DOHH2 (cell line): ENCODE data around the gene COP1.

ENCODE experiments used
- CTCF ChIP-seq: fragments of 200-600 bp; sonication (generic); IDR thresholded peaks from one replicate; pipeline ENCODE4 v1.5.1; 2014; ENCODE audit warnings: antibody characterized with exemption, mild to moderate bottlenecking, low read depth, low read length; ENCODE audit not compliant: poor library complexity, severe bottlenecking
- EZH2phosphoT487 ChIP-seq: fragments of 200-600 bp; sonication (generic); IDR thresholded peaks from 2 replicates; pipeline ENCODE4 v1.6.1; 2017; ENCODE audit warnings: borderline replicate concordance, mild to moderate bottlenecking, antibody characterized with exemption, low read length, moderate library complexity, mixed read lengths

DNA sequence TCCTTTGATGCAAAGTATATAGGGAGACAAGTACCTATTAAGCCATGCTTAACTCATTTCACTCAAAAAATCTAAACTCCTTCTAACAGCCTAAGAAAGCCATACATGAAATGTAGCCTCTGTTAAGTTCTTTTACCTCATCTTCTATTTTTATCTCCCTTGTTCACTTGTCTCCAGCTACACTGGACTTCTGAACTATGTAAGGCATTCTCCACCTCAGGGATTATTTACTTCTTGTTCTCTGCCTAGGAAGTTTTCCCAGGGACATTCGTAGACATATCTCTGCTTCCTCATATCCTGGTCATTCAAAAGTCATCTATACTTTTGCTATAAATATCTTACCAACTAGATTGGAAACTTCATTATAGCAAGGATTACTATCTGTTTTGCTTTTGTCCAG lies 96.9 kb downstream of the COP1 start:
- TF ChIP-seq CTCF = no peak
- TF ChIP-seq EZH2phosphoT487 = no peak
